ENCODE results near the gene IBA57.
"Not testable (repeated sequence)": the region's sequence is repeated elsewhere in the genome, so short reads cannot be mapped to it uniquely, and the experiment has no call there.

Gene IBA57

GRCh38 chr1:228172591-228173527 is 7.3 kb downstream of the IBA57 start:
- DNase-seq (ENCODE audit: low spot score), result no peak

DNA sequence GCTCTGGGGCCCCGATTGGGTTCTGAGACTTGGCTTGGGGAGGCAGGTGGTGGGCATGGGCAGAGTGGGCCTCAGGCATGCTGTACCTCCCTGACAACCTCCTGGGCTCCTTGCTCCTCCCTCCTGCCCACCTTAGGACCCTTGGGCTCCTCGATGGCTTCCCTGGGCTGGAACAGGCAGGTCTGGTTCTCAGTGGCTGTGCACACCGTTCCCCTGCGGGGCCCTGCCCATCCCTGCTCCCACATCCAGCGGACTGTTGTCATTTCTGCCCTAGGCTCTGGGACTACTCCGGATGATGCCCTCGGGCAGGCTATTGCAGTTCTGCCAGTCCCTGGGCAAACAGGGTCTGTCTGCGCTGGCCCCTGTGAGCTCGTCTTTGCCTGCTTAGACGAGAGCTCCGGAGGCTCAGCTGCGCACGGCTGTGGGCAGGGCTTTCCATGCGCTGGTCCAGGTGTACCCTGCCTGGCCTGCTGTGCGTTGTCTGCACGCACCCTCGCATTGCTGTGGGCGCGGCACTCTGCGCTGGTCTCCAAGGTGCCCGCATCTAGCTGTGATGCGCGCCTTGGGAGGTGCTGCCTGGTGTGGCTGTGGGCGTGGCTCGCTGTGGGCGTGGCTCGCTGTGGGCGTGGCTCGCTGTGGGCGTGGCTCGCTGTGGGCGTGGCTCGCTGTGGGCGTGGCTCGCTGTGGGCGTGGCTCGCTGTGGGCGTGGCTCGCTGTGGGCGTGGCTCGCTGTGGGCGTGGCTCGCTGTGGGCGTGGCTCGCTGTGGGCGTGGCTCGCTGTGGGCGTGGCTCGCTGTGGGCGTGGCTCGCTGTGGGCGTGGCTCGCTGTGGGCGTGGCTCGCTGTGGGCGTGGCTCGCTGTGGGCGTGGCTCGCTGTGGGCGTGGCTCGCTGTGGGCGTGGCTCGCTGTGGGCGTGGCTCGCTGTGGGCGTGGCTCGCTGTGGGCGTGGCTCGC is 8.2 kb downstream of the IBA57 start:
- peak; percentile 78 for DNase-seq (ENCODE audit: low spot score)

DNA sequence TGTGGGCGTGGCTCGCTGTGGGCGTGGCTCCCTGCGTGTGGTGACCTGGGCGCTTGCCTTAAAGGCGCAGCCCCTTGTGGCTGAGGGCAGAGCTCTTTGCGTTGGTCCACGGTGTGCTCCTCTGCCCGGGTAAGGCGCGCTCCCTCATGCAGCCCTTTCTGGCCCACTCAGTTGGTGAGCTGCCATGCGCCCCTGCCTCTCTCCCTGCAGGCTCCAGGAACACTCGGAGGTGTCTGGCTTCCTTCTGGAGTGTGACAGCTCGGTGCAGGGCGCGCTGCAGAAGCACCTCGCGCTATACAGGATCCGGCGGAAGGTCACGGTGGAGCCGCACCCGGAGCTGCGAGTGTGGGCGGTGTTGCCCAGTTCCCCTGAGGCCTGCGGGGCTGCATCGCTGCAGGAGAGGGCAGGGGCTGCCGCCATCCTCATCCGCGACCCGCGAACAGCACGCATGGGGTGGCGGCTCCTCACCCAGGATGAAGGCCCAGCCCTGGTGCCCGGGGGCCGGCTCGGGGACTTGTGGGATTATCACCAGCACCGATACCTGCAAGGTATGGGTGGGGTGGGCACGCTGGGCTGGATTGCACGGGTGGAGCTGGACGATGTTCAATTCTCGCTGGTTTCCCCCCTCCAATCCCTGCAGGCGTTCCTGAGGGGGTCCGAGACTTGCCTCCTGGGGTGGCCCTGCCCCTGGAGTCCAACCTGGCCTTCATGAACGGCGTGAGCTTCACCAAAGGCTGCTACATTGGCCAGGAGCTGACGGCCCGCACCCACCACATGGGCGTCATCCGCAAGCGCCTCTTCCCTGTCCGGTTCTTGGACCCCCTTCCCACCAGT is 9.1 kb downstream of the IBA57 start:
- DNase-seq (ENCODE audit: low spot score), result peak; percentile 82

- peak; percentile 60 for DNase-seq (ENCODE audit: low spot score)
Measured at GRCh38 chr1:228175316-228176023, 9.9 kb downstream of the IBA57 start.

DNA sequence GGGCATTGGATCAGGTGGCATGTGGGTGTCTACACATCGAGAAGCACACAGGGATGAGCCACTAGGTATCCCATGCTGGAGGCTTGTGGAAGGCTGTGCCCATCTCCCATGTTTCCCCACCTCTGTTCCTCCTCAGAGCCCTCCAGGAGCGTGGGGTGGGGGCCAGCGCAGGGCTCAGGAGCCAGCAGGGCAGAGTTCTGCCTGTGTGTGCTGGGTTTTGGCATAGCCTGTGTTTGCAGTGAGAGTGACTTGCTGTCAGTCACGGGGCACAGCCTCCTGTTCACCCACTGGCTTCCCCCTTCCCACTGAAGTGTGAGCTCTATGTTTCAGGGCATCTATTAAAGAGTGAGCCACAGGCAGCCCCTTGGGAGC is 10.4 kb downstream of the IBA57 start:
- DNase-seq (ENCODE audit: low spot score), result peak; percentile 37

- DNase-seq (ENCODE audit: low spot score), result no peak
Measured at GRCh38 chr1:228176461-228177182, 11.0 kb downstream of the IBA57 start.

DNA sequence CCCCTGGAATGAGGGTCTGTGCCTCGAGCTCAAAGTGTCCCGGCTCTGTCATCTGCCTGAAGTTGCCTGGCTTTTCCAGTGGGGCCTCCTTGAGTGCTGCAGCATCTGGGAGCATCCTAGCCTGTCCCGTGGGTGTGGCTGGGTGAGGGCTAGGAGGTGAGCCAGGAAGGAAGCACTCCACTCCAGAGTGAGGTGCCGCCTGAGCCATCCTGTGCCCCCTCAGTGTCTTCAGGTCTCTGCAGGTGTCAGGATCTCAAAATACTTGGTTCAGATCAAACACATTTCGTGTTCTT is 11.5 kb downstream of the IBA57 start:
- peak; percentile 50 for DNase-seq (ENCODE audit: low spot score)

DNA sequence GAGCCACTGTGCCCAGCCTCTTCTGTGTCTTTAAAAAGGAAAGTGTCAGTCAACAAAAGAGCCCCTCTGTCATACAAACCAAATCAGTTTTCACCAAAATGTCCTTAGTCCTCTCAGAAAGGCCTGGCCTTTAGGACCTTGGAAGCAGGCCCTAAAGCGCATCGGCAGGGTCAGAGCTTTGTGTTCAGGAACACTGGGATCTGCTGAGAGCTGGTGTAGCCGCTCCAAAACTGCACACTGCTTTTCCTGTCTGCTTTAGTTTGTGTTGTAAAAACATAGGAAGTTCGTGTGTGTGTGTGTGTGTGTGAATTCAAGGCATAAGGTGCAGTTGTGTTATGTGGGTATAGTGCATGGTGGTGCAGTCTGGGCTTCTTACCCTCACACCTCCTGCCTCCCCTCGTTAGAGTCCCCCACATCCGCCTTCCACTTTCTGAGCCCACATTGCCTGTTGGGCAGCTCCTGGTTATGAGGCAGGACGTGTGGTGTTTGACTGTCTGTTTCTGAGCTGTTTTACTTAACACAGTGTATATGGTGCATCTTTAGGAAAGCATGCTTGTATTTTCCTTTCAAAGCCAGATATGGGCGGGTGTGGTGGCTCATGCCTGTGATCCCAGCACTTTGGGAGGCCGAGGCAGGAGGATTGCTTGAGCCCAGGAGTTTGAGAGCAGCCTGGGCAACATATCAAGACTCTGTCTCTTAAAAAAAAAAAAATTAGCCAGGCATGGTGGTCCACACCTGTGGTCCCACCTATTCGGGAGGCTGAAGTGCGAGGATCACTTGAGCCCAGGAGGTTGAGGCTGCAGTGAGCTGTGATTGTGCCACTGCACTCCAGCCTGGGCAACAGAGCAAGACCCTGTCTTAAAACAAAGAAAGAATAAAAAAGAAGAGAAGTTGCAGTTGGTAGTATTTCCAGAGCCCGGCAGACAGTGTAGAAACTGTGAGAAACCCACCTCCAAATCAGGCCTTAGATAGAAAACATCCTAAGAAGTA is 12.4 kb downstream of the IBA57 start:
- peak; percentile 68 for DNase-seq (ENCODE audit: low spot score)

GRCh38 chr1:228178737-228179684 is 13.4 kb downstream of the IBA57 start:
- DNase-seq (ENCODE audit: low spot score), result peak; percentile 94

DNA sequence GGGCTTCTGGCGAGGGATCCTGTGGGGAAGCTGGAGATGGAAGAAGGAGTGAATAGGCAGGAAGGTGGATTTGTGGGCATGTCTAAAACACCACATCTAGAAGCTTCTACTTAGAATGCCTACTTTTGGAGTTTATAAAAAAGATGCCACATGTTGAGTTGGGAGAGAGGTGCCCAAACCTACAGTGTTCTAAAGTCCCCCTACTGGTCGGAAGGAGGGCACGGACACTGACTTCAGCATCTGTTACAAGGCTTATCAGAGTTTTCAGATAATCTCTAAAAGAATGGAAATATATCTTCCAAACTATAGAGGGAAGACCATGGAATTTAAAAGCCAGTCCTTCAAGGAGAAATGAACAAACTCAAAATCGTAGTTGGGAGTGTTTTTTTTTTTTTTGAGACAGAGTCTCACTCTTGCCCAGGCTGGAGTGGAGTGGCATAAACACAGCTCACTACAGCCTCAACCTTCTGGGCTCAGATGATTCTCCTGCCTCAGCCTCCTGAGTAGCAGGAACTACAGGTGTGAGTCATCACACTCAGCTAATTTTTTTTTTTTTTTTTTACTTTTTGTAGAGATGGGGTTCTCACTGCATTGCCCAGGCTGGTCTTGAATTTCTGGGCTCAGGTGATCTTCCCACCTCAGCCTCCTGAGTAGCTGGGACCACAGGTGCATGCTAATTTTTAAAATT is 14.8 kb downstream of the IBA57 start:
- DNase-seq (ENCODE audit: low spot score), result peak; percentile 87

DNA sequence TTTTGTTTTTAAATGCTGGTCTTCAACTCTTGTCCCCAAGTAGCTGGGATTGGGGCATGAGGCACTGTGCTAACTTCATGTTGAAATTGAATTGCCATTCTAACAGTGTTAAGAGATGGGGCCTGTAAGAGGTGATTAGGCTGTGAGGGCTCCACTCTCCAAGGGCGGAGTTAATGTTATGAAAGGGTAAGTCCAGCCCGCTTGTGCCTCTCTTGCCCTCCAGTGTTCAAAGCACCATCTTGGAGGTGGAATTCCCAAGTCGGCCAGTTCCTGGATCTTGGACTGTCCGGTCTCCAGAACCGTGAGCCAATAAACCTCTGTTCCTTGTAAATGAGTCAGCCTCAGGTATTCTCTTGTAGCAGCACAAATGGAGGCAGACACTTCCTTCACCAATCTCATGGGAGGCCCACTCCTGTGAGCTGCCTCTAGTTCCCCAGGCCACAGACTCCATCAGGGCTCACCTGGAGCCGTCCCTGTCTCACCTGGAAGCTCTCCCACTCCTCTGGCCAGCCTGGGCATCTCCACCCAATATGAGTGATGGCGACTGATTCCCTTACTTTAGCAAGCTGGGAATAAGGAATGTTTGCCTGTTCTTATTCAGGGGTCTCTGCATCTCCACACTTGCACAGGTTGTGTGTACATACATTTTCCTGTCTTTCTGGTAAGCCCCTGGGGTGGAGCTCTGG is 15.5 kb downstream of the IBA57 start:
- DNase-seq (ENCODE audit: low spot score), result peak; percentile 79

- peak; percentile 37 for DNase-seq (ENCODE audit: low spot score)
Measured at GRCh38 chr1:228181645-228182034, 16.0 kb downstream of the IBA57 start.

DNA sequence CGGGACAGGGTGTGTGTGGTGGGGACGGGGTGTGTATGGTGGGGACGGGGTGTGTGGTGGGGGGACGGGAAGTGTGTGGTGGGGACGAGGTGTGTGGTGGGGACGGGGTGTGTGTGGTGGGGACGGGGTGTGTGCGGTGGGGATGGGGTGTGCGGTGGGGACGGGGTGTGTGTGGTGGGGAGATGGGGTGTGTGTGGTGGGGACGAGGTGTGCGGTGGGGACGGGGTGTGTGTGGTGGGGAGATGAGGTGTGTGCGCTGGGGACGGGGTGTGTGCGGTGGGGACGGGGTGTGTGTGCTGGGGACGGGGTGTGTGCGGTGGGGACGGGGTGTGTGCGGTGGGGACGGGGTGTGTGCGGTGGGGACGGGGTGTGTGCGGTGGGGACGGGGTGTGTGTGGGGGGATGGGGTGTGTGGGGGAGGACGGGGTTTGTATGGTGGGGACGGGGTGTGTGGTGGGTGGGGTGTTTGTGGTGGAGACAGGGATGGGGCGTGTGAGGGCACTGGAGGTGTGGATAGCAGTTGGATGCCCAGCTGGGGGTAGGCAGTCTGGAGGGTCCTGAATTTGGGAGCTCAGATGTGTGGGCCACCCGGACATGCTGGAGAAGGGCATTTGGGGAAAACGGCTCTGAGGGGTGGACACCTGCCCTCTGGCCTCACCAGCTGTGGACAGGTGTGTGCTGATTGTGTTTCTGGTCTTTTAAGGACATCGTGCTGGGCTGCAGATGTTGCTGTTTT is 16.9 kb downstream of the IBA57 start:
- no peak for DNase-seq (ENCODE audit: low spot score)

- DNase-seq (ENCODE audit: low spot score), result no peak
Measured at GRCh38 chr1:228184152-228184551, 18.5 kb downstream of the IBA57 start.

GRCh38 chr1:228185641-228185965 is 20.0 kb downstream of the IBA57 start:
- no peak for DNase-seq (ENCODE audit: low spot score)

- not testable (repeated sequence) for DNase-seq (ENCODE audit: low spot score)
Measured at GRCh38 chr1:228188249-228188648, 22.6 kb downstream of the IBA57 start.

GRCh38 chr1:228190182-228190581 is 24.6 kb downstream of the IBA57 start:
- no peak for DNase-seq (ENCODE audit: low spot score)

Measured in hematopoietic multipotent progenitor cell treated with erythropoietin and hydrocortisone succinate and interleukin-3 and kit ligand, for 17 days (in vitro differentiated cells).